DND-41 (cell line): ENCODE measurements around the gene NCOR2.

ENCODE experiments used
- ATAC-seq: fragments of 200-7000 bp; cut with Tn5 transposase; 3 replicates; pipeline ENCODE4 v1.9.1; 2021; ENCODE audit warnings: low read depth; ENCODE audit not compliant: insufficient read depth
- DNase-seq: peaks from one replicate; pipeline ENCODE4 v3.0.0-alpha.2; 2020
- H2AFZ ChIP-seq: 2 replicates; pipeline ENCODE4 v1.6.0; 2012; ENCODE audit warnings: low read depth, low read length
- H3K27ac ChIP-seq: 2 replicates; pipeline ENCODE4 v1.5.1; 2012; ENCODE audit warnings: low read length, inconsistent platforms
- H3K27me3 ChIP-seq: fragments of 200-600 bp; sonication (generic); 2 replicates; pipeline ENCODE4 v1.6.0; 2012; ENCODE audit warnings: low read length, mild to moderate bottlenecking, inconsistent platforms; ENCODE audit not compliant: insufficient read depth, poor library complexity
- H3K36me3 ChIP-seq: 2 replicates; pipeline ENCODE4 v1.5.1; 2012; ENCODE audit warnings: low read length, inconsistent platforms; ENCODE audit not compliant: insufficient read depth
- H3K4me1 ChIP-seq: 2 replicates; pipeline ENCODE4 v1.5.1; 2012; ENCODE audit warnings: mild to moderate bottlenecking, low read length; ENCODE audit not compliant: insufficient read depth
- H3K4me2 ChIP-seq: 2 replicates; pipeline ENCODE4 v1.6.0; 2012; ENCODE audit warnings: mild to moderate bottlenecking, moderate library complexity, low read length, inconsistent platforms; ENCODE audit not compliant: insufficient read depth
- H3K4me3 ChIP-seq, 2 experiments: fragments of 200-600 bp in 1 of 2; shearing (Covaris generic) in 1 of 2; 2 replicates each; pipeline ENCODE4 v1.5.1; 2012 to 2016; ENCODE audit warnings: inconsistent platforms in 2 of 2, low read length in 2 of 2, mild to moderate bottlenecking in 2 of 2, low read depth in 1 of 2, moderate library complexity in 1 of 2
- H3K79me2 ChIP-seq: 2 replicates; pipeline ENCODE4 v1.6.0; 2012; ENCODE audit warnings: low read length, inconsistent platforms; ENCODE audit not compliant: insufficient read depth
- H3K9ac ChIP-seq: 2 replicates; pipeline ENCODE4 v1.6.0; 2012; ENCODE audit warnings: low read depth, mild to moderate bottlenecking, inconsistent platforms, low read length, moderate library complexity
- H3K9me3 ChIP-seq: 2 replicates; pipeline ENCODE4 v1.5.1; 2012; ENCODE audit warnings: low read length, moderate library complexity, mild to moderate bottlenecking, inconsistent platforms; ENCODE audit not compliant: insufficient read depth, severe bottlenecking
- H4K20me1 ChIP-seq: 2 replicates; pipeline ENCODE4 v1.6.0; 2012; ENCODE audit warnings: low read length; ENCODE audit not compliant: insufficient read depth
- CTCF ChIP-seq: IDR thresholded peaks from 2 replicates; pipeline ENCODE4 v1.5.1; 2012; ENCODE audit warnings: borderline replicate concordance, low read length, moderate library complexity, mild to moderate bottlenecking; ENCODE audit not compliant: poor library complexity, severe bottlenecking; ENCODE audit errors: extremely low read depth
- EZH2 ChIP-seq: IDR thresholded peaks from 3 replicates; pipeline ENCODE4 v1.6.1; 2012; ENCODE audit warnings: borderline replicate concordance, low read depth, mild to moderate bottlenecking, moderate library complexity, low read length, inconsistent platforms; ENCODE audit not compliant: severe bottlenecking

NCOR2 gene

GRCh38 chr12:124590447-124590846 is 23.0 kb upstream of the NCOR2 start:
- TF ChIP-seq CTCF (no peak), EZH2 (no peak)
- Histone ChIP-seq H3K4me3 (no peak overlapping the region), H3K4me1 (peaks cover 13% of the 10 kb centered on the region), H2AFZ (no peak overlapping the region), H3K27me3 (no peaks in the 10 kb centered on the region), H3K9me3 (no peaks in the 10 kb centered on the region), H3K27ac (no peak overlapping the region), H3K36me3 (no peaks in the 10 kb centered on the region), H3K79me2 (no peaks in the 10 kb centered on the region), H4K20me1 (no peaks in the 10 kb centered on the region), H3K9ac (no peak overlapping the region), H3K4me2 (no peak overlapping the region)
- ATAC-seq: no peak
- DNase-seq: no peak

- Histone ChIP-seq H2AFZ (no peak overlapping the region), H3K27me3 (no peaks in the 10 kb centered on the region), H3K79me2 (no peaks in the 10 kb centered on the region), H3K9me3 (no peaks in the 10 kb centered on the region), H3K9ac (no peak overlapping the region), H3K27ac (no peak overlapping the region), H3K4me2 (no peak overlapping the region), H3K4me1 (peaks cover 13% of the 10 kb centered on the region), H4K20me1 (no peaks in the 10 kb centered on the region), H3K4me3 (no peak overlapping the region), H3K36me3 (no peaks in the 10 kb centered on the region)
- TF ChIP-seq EZH2: no peak
- no peak for TF ChIP-seq CTCF
- ATAC-seq (peak; percentile 88), DNase-seq (peak; percentile 60)
These were observed 21.4 kb upstream of the NCOR2 start for GRCh38 chr12:124588751-124589267.

- Histone ChIP-seq H3K36me3 (no peaks in the 10 kb centered on the region), H3K4me1 (peaks cover 13% of the 10 kb centered on the region), H3K27ac (no peak overlapping the region), H4K20me1 (no peaks in the 10 kb centered on the region), H3K9me3 (no peaks in the 10 kb centered on the region), H3K79me2 (no peaks in the 10 kb centered on the region), H3K9ac (no peak overlapping the region), H3K4me3 (no peak overlapping the region), H3K4me2 (no peak overlapping the region), H3K27me3 (no peaks in the 10 kb centered on the region), H2AFZ (no peak overlapping the region)
- TF ChIP-seq EZH2 (no peak), CTCF (no peak)
- ATAC-seq (no peak), DNase-seq (no peak)
These were observed 20.7 kb upstream of the NCOR2 start for GRCh38 chr12:124588018-124588634.
